ENCODE results near the gene LIMS2. TPM values are rescaled to one million over a fixed set of nuclear protein-coding genes. Genes with fewer than 3 reads are reported as not detected.

Gene LIMS2
- polyA plus RNA-seq, 1 donor (not counting 4 experiments of a cell fraction or from before 2014, with no cell fraction given), result not detected

- Histone ChIP-seq H2AFZ (ENCODE audit: control insufficient read depth, low read length) (no peak overlapping the region), H3K79me2 (ENCODE audit: control insufficient read depth, insufficient read depth, low read length) (no peaks in the 10 kb centered on the region), H3K27ac (ENCODE audit: control insufficient read depth, insufficient read depth, low read length) (no peak overlapping the region), H3K9ac (ENCODE audit: control insufficient read depth, extremely low read depth, insufficient read depth, low read length) (no peak overlapping the region), H3K36me3 (ENCODE audit: control insufficient read depth in 2 of 2, extremely low read depth in 1 of 2, insufficient read depth in 2 of 2, low read length in 2 of 2) (no peaks in the 10 kb centered on the region), H3K4me2 (ENCODE audit: control insufficient read depth, extremely low read depth, insufficient read depth, low read depth, low read length) (no peak overlapping the region), H3K4me3 (ENCODE audit: control insufficient read depth in 2 of 3, extremely low read depth in 1 of 3, insufficient read depth in 2 of 3, low read depth in 1 of 3, low read length in 3 of 3) (no peak overlapping the region), H3K9me3 (ENCODE audit: control insufficient read depth, low read depth, low read length) (no peaks in the 10 kb centered on the region), H4K20me1 (ENCODE audit: control insufficient read depth, extremely low read depth, insufficient read depth, low read length) (no peaks in the 10 kb centered on the region), H3K4me1 (ENCODE audit: control insufficient read depth, extremely low read depth, insufficient read depth, low read length) (peaks cover 5% of the 10 kb centered on the region), H3K9me1 (ENCODE audit: control insufficient read depth, extremely low read depth, insufficient read depth, low read length) (no peaks in the 10 kb centered on the region), H3K27me3 (ENCODE audit: control insufficient read depth, extremely low read depth, insufficient read depth, low read length) (no peaks in the 10 kb centered on the region)
- no peak for TF ChIP-seq EZH2 (IDR thresholded peaks at IDR 0.05; ENCODE audit: low read length)
- TF ChIP-seq, protein P1, sequence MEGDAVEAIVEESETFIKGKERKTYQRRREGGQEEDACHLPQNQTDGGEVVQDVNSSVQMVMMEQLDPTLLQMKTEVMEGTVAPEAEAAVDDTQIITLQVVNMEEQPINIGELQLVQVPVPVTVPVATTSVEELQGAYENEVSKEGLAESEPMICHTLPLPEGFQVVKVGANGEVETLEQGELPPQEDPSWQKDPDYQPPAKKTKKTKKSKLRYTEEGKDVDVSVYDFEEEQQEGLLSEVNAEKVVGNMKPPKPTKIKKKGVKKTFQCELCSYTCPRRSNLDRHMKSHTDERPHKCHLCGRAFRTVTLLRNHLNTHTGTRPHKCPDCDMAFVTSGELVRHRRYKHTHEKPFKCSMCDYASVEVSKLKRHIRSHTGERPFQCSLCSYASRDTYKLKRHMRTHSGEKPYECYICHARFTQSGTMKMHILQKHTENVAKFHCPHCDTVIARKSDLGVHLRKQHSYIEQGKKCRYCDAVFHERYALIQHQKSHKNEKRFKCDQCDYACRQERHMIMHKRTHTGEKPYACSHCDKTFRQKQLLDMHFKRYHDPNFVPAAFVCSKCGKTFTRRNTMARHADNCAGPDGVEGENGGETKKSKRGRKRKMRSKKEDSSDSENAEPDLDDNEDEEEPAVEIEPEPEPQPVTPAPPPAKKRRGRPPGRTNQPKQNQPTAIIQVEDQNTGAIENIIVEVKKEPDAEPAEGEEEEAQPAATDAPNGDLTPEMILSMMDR (optimal IDR thresholded peaks at IDR 0.05 in 1 of 3, IDR thresholded peaks at IDR 0.05 in 1 of 3, conservative IDR thresholded peaks at IDR 0.05 in 1 of 3; ENCODE audit: extremely low read depth in 1 of 3, insufficient read depth in 2 of 3, low read length in 3 of 3), result no peak
- FAIRE-seq (no peak), DNase-seq (ENCODE audit: low read depth, low spot score) (no peak)
- dilution Hi-C loops (cut with MboI; ENCODE audit: extremely low pct_ligation_motif_present, low sequenced_read_pairs), result no loop called here
Observed at GRCh38 chr2:127626917-127627739, 48.2 kb downstream of the LIMS2 start.

DNA sequence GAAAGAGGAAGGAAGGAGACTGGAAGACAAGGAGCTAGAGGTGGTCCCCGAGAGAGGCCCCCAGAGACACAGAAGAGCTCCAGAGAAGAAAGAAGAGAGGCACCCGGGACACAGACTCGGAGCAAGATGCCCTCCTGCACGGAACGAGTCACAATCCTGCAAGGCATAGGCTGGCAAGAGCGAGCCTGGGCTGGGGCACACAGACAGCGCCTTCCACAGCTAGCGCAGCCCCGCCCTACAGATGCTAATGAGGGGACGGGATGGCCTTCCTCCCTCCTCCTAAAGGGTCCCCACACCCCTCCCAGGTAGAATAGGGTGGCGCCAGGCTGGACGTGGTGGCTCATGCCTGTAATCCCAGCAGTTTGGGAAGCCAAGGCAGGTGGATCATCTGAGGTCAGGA is 49.2 kb downstream of the LIMS2 start:
- Histone ChIP-seq H3K79me2 (ENCODE audit: control insufficient read depth, insufficient read depth, low read length) (no peaks in the 10 kb centered on the region), H3K4me2 (ENCODE audit: control insufficient read depth, extremely low read depth, insufficient read depth, low read depth, low read length) (no peak overlapping the region), H3K9ac (ENCODE audit: control insufficient read depth, extremely low read depth, insufficient read depth, low read length) (no peak overlapping the region), H2AFZ (ENCODE audit: control insufficient read depth, low read length) (no peak overlapping the region), H3K9me3 (ENCODE audit: control insufficient read depth, low read depth, low read length) (no peaks in the 10 kb centered on the region), H3K4me3 (ENCODE audit: control insufficient read depth in 2 of 3, extremely low read depth in 1 of 3, insufficient read depth in 2 of 3, low read depth in 1 of 3, low read length in 3 of 3) (no peak overlapping the region), H3K27me3 (ENCODE audit: control insufficient read depth, extremely low read depth, insufficient read depth, low read length) (no peaks in the 10 kb centered on the region), H3K27ac (ENCODE audit: control insufficient read depth, insufficient read depth, low read length) (no peak overlapping the region), H3K4me1 (ENCODE audit: control insufficient read depth, extremely low read depth, insufficient read depth, low read length) (peaks cover 5% of the 10 kb centered on the region), H3K9me1 (ENCODE audit: control insufficient read depth, extremely low read depth, insufficient read depth, low read length) (no peaks in the 10 kb centered on the region), H4K20me1 (ENCODE audit: control insufficient read depth, extremely low read depth, insufficient read depth, low read length) (no peaks in the 10 kb centered on the region), H3K36me3 (ENCODE audit: control insufficient read depth in 2 of 2, extremely low read depth in 1 of 2, insufficient read depth in 2 of 2, low read length in 2 of 2) (no peaks in the 10 kb centered on the region)
- dilution Hi-C loops (cut with MboI; ENCODE audit: extremely low pct_ligation_motif_present, low sequenced_read_pairs), result no loop called here
- DNase-seq (ENCODE audit: low read depth, low spot score) (no peak), FAIRE-seq (no peak)
- TF ChIP-seq, protein P1 (optimal IDR thresholded peaks at IDR 0.05 in 1 of 3, IDR thresholded peaks at IDR 0.05 in 1 of 3, conservative IDR thresholded peaks at IDR 0.05 in 1 of 3; ENCODE audit: extremely low read depth in 1 of 3, insufficient read depth in 2 of 3, low read length in 3 of 3), result no peak
- TF ChIP-seq EZH2 (IDR thresholded peaks at IDR 0.05; ENCODE audit: low read length), result no peak
